Measurements from ENCODE around the gene SCLT1.

Gene SCLT1

GRCh38 chr4:128957459-128957858, 135.9 kb downstream of the SCLT1 start:
- H3K27ac Mint-ChIP-seq, result no peak overlapping the region

GRCh38 chr4:128955751-128956150, 137.6 kb downstream of the SCLT1 start:
- no peak for ATAC-seq
- no peaks in the 10 kb centered on the region for H3K9me3 Mint-ChIP-seq
- H3K27me3 Mint-ChIP-seq, result no peaks in the 10 kb centered on the region
- H3K4me1 Mint-ChIP-seq, result peaks cover 4% of the 10 kb centered on the region
- DNase-seq, result no peak
- peaks cover 28% of the 10 kb centered on the region for H3K36me3 Mint-ChIP-seq (ENCODE audit: low read depth)
- no peak overlapping the region for H3K4me3 Mint-ChIP-seq
- no peak overlapping the region for H3K27ac Mint-ChIP-seq

More at GRCh38 chr4:128957459-128957858, 135.9 kb downstream of the SCLT1 start:
- Mint-ChIP-seq H3K27me3 (no peaks in the 10 kb centered on the region), H3K36me3 (ENCODE audit: low read depth) (peaks cover 18% of the 10 kb centered on the region), H3K4me1 (peaks cover 13% of the 10 kb centered on the region), H3K4me3 (no peak overlapping the region), H3K9me3 (no peaks in the 10 kb centered on the region)
- no peak for DNase-seq
- no peak for ATAC-seq

DNA sequence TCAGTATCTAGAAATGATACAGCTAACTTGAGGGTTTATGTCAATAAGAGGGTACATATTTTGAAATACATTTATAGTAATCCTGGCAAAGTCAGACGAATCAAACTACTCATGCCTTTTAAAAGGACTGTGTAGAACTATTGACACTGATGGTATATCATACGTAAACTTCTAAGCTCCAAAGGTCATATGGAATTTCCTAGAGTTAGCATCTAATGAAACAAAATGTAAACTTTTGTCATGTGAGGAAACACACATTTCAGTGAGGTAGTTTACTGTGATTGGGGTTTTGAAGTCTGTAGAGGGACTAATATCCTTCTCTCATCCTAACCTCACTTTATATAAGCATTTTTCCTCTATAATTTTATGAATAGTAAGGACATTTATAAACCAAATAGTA, 138.4 kb downstream of the SCLT1 start:
- ATAC-seq (no peak), DNase-seq (no peak)
- Mint-ChIP-seq H3K4me3 (no peak overlapping the region), H3K9me3 (no peaks in the 10 kb centered on the region), H3K27ac (no peak overlapping the region), H3K4me1 (peaks cover 4% of the 10 kb centered on the region), H3K36me3 (ENCODE audit: low read depth) (peaks cover 32% of the 10 kb centered on the region), H3K27me3 (no peaks in the 10 kb centered on the region)

DNA sequence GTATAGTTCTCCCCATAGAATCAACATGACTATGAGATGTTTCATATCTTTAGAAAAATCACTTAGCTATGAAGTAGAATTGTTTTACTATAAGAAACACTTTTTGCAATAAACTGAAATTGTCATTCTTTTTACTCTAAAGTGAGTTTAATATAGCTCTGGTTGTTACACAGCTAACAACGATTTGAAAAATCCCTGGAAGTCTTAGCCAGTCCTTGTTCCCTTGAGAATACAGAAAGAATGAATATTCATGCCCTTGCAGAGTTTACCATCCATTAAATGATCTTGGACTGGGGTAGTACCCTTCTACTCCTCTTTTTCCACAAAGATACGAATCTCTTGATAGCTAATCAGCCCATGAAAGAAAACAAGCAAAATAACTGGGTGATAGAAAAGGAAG, 142.0 kb downstream of the SCLT1 start:
- Mint-ChIP-seq H3K27ac (no peak overlapping the region), H3K36me3 (ENCODE audit: low read depth) (peaks cover 28% of the 10 kb centered on the region), H3K4me3 (no peak overlapping the region), H3K27me3 (no peaks in the 10 kb centered on the region), H3K9me3 (no peaks in the 10 kb centered on the region), H3K4me1 (no peaks in the 10 kb centered on the region)
- ATAC-seq (no peak), DNase-seq (no peak)

- H3K36me3 Mint-ChIP-seq (ENCODE audit: low read depth), result peaks cover 27% of the 10 kb centered on the region
- no peak overlapping the region for H3K27ac Mint-ChIP-seq
- H3K4me1 Mint-ChIP-seq, result no peaks in the 10 kb centered on the region
- DNase-seq, result no peak
- no peaks in the 10 kb centered on the region for H3K27me3 Mint-ChIP-seq
- H3K4me3 Mint-ChIP-seq, result no peak overlapping the region
- H3K9me3 Mint-ChIP-seq, result no peaks in the 10 kb centered on the region
- no peak for ATAC-seq
Observed at GRCh38 chr4:128950796-128951195, 142.5 kb downstream of the SCLT1 start.

GRCh38 chr4:128946916-128947315, 146.4 kb downstream of the SCLT1 start:
- no peak for DNase-seq
- Mint-ChIP-seq H3K9me3 (peaks cover 4% of the 10 kb centered on the region), H3K27me3 (no peaks in the 10 kb centered on the region), H3K4me1 (no peaks in the 10 kb centered on the region), H3K4me3 (no peak overlapping the region), H3K27ac (no peak overlapping the region), H3K36me3 (ENCODE audit: low read depth) (peaks cover 47% of the 10 kb centered on the region)
- ATAC-seq, result no peak

GRCh38 chr4:128942607-128943006, 150.7 kb downstream of the SCLT1 start:
- no peaks in the 10 kb centered on the region for H3K4me1 Mint-ChIP-seq
- peaks cover 4% of the 10 kb centered on the region for H3K9me3 Mint-ChIP-seq
- H3K4me3 Mint-ChIP-seq, result no peak overlapping the region
- H3K36me3 Mint-ChIP-seq (ENCODE audit: low read depth), result peaks cover 38% of the 10 kb centered on the region
- no peak overlapping the region for H3K27ac Mint-ChIP-seq
- H3K27me3 Mint-ChIP-seq, result no peaks in the 10 kb centered on the region
- ATAC-seq, result no peak
- DNase-seq, result no peak

DNA sequence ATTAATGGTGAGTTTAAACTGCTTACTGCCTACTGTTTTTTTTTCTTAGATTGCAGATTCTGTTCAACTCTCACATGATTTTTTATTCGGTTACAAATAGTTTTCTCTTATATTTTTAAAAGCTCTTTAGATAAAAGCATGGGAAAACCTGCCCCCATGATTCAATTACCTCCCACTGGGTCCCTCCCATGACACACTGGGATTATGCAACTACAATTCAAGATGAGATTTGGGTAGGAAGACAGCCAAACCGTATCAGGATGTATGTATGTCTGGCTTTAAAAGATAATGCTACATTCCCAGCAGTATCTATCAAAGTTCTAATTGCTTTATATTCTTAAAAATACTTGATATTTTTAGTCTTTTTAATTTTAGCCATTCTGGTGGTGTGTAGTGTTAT, 152.4 kb downstream of the SCLT1 start:
- ATAC-seq (no peak), DNase-seq (no peak)
- Mint-ChIP-seq H3K36me3 (ENCODE audit: low read depth) (peaks cover 41% of the 10 kb centered on the region), H3K9me3 (peaks cover 4% of the 10 kb centered on the region), H3K27ac (no peak overlapping the region), H3K27me3 (no peaks in the 10 kb centered on the region), H3K4me1 (no peaks in the 10 kb centered on the region), H3K4me3 (no peak overlapping the region)

- H3K27ac Mint-ChIP-seq, result no peak overlapping the region
- H3K27me3 Mint-ChIP-seq, result no peaks in the 10 kb centered on the region
- peaks cover 6% of the 10 kb centered on the region for H3K9me3 Mint-ChIP-seq
- no peak overlapping the region for H3K4me3 Mint-ChIP-seq
- ATAC-seq (no peak), DNase-seq (no peak)
- peaks cover 20% of the 10 kb centered on the region for H3K36me3 Mint-ChIP-seq (ENCODE audit: low read depth)
- peaks cover 2% of the 10 kb centered on the region for H3K4me1 Mint-ChIP-seq
Observed at GRCh38 chr4:128930051-128930450, 163.3 kb downstream of the SCLT1 start.

DNA sequence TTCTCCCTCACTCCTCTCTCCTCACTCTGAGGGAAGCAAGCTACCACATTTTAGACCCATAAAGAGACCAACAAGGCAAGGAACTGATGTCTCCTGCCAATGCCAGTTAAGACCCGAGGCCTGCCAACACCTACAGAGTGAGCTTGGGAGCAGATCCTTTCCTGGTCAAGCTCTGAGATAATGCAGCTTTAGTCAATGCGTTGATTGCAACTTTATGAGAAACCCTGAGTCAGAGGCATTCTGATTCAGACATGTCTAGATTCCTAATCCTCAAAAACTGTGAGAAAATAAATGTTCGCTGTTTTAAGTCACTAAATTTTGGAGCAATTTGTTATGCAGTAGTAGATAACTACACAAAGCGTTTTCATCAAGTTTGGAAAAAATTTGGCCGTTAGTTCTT, 168.4 kb downstream of the SCLT1 start:
- Mint-ChIP-seq H3K27me3 (no peaks in the 10 kb centered on the region), H3K36me3 (ENCODE audit: low read depth) (peaks cover 21% of the 10 kb centered on the region), H3K4me3 (no peak overlapping the region), H3K27ac (no peak overlapping the region), H3K9me3 (peaks cover 3% of the 10 kb centered on the region), H3K4me1 (no peaks in the 10 kb centered on the region)
- no peak for DNase-seq
- ATAC-seq, result no peak

GRCh38 chr4:128921954-128922353, 171.4 kb downstream of the SCLT1 start:
- DNase-seq, result no peak
- H3K4me3 Mint-ChIP-seq, result no peak overlapping the region
- H3K27ac Mint-ChIP-seq, result no peak overlapping the region
- H3K36me3 Mint-ChIP-seq (ENCODE audit: low read depth), result peaks cover 16% of the 10 kb centered on the region
- H3K27me3 Mint-ChIP-seq, result no peaks in the 10 kb centered on the region
- H3K4me1 Mint-ChIP-seq, result peaks cover 20% of the 10 kb centered on the region
- peaks cover 3% of the 10 kb centered on the region for H3K9me3 Mint-ChIP-seq
- no peak for ATAC-seq

- Mint-ChIP-seq H3K27ac (no peak overlapping the region), H3K4me3 (no peak overlapping the region), H3K4me1 (peaks cover 23% of the 10 kb centered on the region), H3K9me3 (no peaks in the 10 kb centered on the region), H3K27me3 (no peaks in the 10 kb centered on the region), H3K36me3 (ENCODE audit: low read depth) (peaks cover 7% of the 10 kb centered on the region)
- ATAC-seq, result no peak
- no peak for DNase-seq
Observed at GRCh38 chr4:128917781-128918180, 175.6 kb downstream of the SCLT1 start.

DNA sequence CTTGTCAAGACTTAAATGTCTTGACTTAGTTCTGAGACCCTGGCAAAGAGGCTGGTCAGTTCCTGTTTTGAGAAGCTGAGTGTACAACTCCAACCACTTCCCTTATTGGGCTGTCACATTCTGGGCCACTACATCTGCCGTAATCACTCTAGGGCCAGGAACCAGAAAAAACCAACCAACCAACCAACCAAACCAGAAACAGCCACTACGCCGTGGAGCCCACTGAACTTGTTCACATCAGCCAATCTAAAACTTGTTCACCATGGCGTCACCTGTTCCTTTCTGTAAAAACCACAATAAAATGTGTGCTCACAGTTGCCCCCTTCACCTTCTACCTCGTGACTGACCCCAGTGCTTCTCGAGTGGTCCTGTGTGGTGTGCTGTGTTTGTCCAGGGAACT, 176.5 kb downstream of the SCLT1 start:
- DNase-seq, result peak; percentile 7

DNA sequence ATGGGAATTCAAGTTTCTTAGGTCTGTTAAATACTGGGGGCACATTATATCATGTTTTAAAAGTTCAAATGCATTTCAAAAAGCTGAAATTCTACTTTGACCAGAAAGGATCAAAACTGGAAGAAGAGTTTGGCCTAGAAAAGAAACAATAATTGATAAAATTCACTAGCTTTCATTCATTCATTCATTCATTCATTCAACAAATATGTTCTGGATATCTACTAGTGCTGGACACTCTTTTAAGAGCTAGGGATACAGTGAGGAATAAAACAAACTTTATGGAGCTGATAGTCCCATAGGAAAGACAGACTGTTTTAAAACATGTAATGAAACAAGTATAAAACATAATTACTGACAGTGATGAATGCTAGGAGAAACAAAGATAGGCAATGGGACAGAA, 177.8 kb downstream of the SCLT1 start:
- H3K36me3 Mint-ChIP-seq (ENCODE audit: low read depth), result peaks cover 2% of the 10 kb centered on the region
- H3K27me3 Mint-ChIP-seq, result no peaks in the 10 kb centered on the region
- H3K4me3 Mint-ChIP-seq, result no peak overlapping the region
- H3K4me1 Mint-ChIP-seq, result peaks cover 23% of the 10 kb centered on the region
- H3K27ac Mint-ChIP-seq, result no peak overlapping the region
- ATAC-seq (no peak), DNase-seq (no peak)
- no peaks in the 10 kb centered on the region for H3K9me3 Mint-ChIP-seq

More for the DNA sequence above, 176.5 kb downstream of the SCLT1 start:
- Mint-ChIP-seq H3K36me3 (ENCODE audit: low read depth) (peaks cover 7% of the 10 kb centered on the region), H3K9me3 (no peaks in the 10 kb centered on the region), H3K27me3 (no peaks in the 10 kb centered on the region), H3K4me1 (peaks cover 23% of the 10 kb centered on the region), H3K4me3 (no peak overlapping the region), H3K27ac (peak overlapping the region; percentile 29)
- no peak for ATAC-seq

GRCh38 chr4:128913228-128913627, 180.1 kb downstream of the SCLT1 start:
- no peaks in the 10 kb centered on the region for H3K9me3 Mint-ChIP-seq
- H3K27me3 Mint-ChIP-seq, result no peaks in the 10 kb centered on the region
- no peak overlapping the region for H3K4me3 Mint-ChIP-seq
- DNase-seq (no peak), ATAC-seq (no peak)
- H3K36me3 Mint-ChIP-seq (ENCODE audit: low read depth), result peaks cover 2% of the 10 kb centered on the region
- H3K27ac Mint-ChIP-seq, result no peak overlapping the region
- peaks cover 12% of the 10 kb centered on the region for H3K4me1 Mint-ChIP-seq

- H3K36me3 Mint-ChIP-seq (ENCODE audit: low read depth), result no peaks in the 10 kb centered on the region
- H3K27ac Mint-ChIP-seq, result no peak overlapping the region
Observed at GRCh38 chr4:128908735-128909134, 184.6 kb downstream of the SCLT1 start.

More at GRCh38 chr4:128908735-128909134, 184.6 kb downstream of the SCLT1 start:
- no peaks in the 10 kb centered on the region for H3K9me3 Mint-ChIP-seq
- no peaks in the 10 kb centered on the region for H3K27me3 Mint-ChIP-seq
- ATAC-seq (no peak), DNase-seq (no peak)
- no peak overlapping the region for H3K4me3 Mint-ChIP-seq
- H3K4me1 Mint-ChIP-seq, result no peaks in the 10 kb centered on the region

Data from activated naive CD8-positive, alpha-beta T cell treated with anti-CD3 and anti-CD28 coated beads, Interleukin-2, amount 50 U/mL, for 24 hours (primary cell).